Stimulated activated CD8-positive, alpha-beta memory T cell treated with anti-CD3 and anti-CD28 coated beads, Interleukin-15, amount 100 ng/mL, for 24 hours (primary cell): ENCODE results near the gene UBE2Q1.

Experiments
- DNase-seq: peaks from one replicate; pipeline ENCODE4 v3.0.0-alpha.2; 2020; ENCODE audit warnings: low read depth

UBE2Q1 gene

DNA sequence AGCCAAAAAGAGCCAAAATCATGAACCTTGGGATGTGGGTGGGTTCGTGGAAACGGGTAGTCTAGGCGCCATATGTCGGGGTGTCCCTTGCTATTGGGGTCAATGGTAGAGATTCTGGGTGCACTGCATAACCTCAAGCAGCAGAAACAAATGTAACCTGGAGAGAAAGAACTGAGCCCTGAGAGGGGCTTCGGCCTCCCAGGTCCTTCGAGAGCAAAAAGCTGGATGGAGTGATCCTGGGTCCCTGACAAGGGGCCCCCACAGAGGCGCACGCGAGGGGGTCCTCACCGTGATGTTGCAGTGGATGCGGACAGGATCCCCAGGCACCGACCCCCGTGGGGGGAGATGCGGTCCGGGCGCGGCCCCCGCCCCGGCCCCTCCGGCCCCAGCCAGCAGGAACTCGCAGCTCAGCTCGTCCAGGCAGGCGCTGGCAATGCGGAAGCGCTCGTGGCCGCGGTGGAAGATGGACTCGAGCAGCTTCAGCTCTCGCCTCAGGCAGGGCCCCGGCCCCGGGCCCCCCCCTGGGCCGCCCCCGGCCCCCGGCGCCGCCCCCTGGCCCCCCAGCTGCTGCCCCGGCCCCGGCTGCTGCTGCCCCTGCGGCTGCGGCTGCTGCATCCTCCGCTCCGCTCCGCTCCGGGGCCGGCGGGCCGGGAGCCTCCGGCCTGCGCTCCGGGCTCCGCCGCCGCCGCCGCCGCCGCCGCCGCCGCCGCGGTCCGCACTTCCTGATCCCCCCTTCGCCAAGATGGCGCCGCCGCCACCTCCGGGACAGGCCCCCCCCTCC lies at the start of gene UBE2Q1:
Gene UBE2Q1, minus strand, starts transcription at position 724 of the 781 bp plus-strand sequence. Its CDS starts 109 bp downstream, at position 615.
- DNase-seq, result no peak

DNA sequence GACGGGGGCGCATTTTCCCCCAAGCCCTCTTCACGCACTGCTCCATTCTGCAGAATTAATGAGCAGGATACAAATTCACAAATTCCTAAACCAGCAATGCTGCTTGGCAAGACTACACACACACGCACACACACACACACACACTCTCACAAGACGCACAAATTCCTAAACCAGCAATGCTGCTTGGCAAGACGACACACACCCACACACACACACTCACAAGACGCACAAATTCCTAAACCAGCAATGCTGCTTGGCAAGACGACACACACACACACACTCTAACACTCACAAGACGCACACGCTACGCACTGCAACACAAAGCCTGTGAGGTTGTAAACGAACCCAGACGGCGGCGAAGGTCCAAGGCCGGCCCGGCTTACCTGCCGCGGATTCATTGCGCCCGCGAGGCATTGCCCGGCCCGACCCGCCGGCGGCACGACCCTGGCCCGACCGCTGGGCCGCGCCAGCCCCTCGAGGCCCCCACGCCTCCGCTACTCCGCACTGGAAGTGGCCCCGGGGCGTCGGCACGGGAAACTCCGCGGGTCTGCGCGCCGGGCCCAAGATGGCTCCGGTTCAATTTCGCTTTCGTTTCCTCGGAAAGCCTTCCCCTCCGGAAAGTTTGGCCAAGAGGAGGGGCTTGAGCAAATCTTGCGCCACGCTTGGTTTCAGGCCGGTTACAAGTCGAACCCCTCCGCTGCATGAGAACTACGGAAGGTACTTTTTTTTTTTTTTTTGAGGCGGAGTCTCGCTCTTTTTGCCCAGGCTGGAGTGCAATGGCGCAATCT lies 49.3 kb upstream of the UBE2Q1 start, which contains the start of gene ADAR:
Gene ADAR, minus strand, starts transcription at position 578 of the 788 bp plus-strand sequence. Its CDS starts 180 bp downstream, at position 398.
- DNase-seq, result peak; percentile 60

DNA sequence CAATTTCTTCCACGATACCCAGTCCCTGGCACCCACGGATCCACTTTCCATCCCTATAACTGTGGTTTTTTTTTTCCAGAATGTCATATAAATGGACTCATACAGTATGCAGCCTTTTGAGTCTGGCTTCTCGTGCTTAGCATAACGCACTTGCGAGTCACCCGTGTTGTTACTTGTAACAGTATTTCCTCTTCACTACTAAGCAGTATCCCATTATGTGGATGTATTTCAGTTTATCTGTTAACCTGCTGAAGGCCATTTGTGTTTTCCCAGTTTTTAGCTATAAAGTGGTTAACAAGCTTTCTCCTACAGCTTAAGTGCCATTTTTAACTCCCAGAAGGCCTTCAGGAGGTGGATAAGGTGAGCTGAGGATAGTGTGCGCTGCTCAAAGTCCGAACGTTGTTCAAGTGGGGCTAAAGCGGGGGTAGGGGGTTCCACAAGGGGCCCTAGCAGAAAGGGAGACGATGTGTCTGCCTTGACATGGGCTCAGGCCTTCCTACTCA lies 48.7 kb upstream of the UBE2Q1 start:
- DNase-seq, result no peak

DNA sequence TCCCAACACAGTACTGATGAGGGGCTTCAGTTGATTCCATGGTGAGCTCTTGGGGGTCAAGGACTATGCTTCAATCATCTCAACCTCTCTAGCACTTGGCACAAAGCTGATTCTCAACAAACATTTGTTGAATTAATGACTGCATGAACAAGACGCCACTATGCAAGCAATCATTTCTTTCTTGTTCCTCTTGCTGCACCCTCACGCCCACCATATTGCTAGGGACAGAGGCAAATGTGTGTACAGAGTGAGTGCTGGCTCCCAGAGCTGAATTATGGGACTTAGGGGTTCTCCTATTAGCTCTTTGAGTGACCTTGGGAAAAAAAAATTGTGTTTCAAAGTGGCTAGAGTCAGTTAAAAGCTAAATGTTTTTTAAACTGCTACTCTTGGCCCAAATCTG lies 47.1 kb upstream of the UBE2Q1 start:
- no peak for DNase-seq

DNA sequence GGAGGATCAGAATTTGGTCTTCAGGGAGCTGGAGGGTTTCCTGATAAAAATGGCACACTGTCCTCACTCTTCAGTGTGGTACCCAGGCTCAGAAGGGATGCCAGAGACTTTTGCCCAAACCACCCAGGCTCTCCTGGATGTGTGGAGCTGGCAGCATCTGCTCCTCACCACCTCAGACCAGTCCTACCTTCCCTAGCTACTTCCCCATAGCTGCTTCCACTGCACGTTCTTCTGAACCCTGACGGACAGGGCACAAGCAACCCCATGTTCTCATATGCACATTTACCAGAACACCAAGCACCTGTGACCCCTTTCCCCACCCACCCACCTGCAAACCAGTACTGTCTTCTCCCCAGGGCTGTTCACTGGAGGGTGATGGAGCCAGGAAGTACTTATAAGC lies 44.9 kb upstream of the UBE2Q1 start:
- DNase-seq, result no peak

DNA sequence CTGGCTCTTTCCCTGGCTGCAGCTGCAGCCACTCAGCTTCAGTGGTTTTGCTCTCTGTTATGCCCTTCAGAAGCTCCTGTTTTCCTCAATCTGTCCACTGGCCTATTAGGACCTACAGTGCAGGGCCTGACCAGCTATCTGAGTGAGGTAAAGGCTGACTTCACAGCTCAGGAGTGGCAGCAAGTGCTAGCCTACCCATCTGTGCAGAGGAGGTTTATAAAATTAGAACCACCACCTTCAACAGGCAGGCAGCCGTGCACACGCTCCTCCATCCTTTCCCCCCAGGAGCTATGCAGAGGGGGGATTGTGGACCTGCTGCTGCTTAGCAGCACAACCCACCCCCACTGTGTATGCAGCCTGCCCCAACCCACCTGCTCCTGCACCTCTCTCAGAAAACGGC lies 41.2 kb upstream of the UBE2Q1 start:
- DNase-seq, result no peak

DNA sequence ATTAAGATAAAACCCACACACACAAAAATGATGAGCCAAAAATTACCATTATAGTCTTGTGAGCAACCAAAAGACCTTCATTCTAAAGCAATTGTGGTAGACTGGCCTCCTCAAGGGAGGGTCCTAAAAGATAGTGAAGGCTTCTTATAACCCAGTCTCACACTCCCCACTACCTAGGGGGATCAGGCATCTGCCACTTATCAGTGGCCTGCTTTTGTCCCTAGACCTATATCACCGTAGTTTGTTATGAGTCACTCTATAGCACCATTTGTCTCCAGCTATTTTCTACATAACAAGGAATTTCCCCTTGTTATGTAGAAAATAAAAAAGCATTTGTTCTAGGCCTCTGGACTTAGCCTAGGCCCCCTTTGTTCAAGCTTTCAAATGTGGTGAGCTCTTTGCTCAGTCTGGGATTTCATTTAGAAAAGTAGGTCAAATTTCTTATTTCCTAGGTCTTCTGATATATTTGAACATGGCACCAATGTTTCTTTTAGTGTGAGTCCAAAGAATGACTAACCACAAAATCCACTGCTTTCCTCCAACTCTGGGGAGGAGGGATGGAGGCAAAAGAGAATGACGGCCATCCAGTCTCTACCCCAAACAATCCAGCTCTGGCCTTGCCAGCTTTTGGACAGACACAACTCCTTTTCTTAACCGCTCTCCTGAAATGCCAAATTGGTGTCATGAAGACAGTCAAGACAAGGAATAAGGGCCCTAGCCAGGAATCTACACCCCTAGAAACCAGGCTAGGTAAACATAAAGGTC lies 40.6 kb upstream of the UBE2Q1 start:
- DNase-seq, result no peak

DNA sequence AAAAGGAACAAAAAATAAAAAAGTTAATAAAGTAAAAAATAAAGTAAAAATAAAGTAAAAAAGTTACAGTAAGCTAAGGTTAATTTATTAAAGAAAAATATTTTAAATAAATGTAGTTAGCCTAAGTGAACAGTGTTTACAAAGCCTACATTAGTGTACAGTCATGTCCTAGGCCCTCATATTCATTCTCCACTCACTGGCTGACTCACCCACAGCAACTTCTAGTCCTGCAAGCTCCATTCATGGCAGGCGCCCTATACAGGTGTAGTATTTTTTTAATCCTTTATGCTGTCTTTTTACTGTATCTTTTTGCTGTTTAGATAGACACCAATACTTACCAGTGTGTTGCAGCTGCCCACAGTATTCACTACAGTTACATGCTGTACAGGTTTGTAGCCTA lies 37.2 kb upstream of the UBE2Q1 start:
- no peak for DNase-seq

DNA sequence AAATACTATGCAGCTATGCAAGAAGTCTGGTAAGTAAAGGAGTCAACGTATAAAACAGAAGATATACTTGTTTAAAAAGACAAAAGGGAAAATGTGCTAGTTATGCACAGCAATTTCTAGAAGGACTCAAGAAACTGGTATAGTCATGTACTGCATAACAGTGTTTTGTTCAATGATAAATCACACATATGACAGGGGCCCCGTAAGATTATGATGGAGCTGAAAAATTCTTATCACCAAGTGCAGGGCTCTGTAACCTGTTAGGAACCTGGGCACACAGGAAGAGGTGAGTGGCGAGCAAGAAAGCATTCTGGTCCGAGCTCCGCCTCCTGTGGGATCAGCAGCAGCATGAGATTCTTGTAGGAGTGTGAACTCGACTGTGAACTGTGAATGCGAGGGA lies 36.3 kb upstream of the UBE2Q1 start:
- no peak for DNase-seq

DNA sequence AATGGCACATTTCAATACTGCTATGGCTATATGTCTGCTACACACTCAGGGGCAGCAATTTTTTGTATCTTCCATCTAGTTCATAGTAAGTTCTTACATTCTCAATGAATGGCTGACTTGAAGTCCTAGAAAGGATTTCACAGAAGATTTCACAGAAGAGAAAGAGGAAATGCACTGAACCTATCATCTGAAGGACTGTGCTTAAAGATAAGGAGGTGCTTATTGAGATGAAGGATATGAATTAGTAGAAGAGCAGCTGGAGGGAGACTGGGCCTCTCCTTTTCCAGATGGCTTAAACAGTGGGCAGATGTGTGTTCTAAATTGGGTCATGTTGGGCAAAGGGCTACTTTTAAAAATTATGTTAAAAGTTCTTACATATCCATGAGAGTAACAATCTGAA lies 34.9 kb upstream of the UBE2Q1 start:
- DNase-seq, result no peak

DNA sequence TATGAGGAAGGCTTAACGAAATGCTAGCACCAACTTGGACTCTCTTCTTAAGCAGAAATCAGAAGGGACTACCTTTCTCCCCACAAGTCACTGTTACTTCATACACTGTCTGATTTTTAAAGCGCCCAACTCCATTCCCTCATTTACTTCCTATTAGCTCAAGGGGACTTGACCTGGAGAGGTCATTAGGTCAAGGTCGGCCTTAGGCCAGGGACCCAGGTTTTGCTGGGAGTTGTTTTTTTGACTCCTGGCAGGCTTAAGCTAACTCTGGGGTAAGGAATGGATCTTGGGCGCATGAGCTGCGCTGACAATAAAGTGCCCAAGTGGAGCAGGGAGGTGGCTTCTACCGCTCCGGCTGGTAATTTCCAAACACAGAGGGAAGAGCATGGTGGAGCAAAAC lies 32.7 kb upstream of the UBE2Q1 start:
- DNase-seq, result no peak

DNA sequence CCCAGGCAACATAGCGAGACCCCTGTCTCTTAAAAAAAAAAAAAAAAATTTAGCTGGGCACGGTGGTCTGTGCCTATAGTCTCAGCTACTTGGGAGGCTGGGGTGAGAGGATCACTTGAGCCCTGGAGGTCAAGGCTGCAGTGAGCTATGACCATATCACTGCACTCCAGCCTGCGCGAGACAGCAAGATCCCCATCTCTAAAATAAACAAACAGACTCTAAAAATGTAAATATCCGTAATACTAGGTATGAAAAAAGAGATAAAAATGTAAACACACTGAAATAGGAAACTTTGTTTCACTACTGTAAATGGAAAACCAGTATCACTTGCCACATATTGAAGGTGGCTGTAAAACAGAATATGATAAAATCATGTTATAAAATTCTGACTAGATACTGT lies 32.3 kb upstream of the UBE2Q1 start:
- no peak for DNase-seq

DNA sequence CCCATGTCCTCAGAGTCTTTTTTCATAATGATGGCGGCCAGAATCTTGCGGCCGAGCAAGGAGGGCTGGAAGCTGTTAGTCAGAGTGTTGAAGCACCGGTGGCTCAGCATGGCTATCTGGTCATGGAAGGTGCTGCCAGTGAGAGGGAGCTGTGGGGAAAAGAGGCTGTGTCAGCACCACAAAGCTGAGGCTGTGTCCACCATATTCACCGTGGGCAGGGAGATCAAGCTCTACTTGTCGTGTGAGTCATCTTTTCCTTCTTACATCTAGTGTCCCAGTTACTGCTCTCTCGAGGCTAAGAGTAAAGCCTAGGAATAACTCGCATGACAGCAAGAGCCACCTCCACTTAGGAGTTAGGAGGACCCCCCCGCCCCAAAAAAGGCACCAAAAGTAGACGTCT lies 31.3 kb upstream of the UBE2Q1 start:
- no peak for DNase-seq

DNA sequence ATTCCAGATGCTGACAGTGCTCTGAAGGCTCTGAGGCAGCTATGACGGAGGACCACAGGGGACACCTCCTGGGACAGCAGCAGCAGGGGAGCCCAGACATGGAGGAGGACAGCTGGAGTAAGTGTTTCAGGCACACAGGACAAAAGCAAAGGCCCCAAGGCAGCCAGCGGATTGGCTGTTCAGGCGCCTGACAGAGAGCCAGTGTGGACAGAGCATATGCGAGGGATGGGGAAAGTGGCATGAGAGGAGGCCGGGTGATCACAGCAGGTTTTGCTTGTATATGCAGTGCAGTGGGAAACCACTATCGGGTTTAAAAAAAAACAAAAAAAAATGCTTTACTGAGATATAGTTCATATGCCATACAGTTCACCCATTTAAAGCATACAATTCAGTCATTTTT lies 28.2 kb upstream of the UBE2Q1 start:
- no peak for DNase-seq

DNA sequence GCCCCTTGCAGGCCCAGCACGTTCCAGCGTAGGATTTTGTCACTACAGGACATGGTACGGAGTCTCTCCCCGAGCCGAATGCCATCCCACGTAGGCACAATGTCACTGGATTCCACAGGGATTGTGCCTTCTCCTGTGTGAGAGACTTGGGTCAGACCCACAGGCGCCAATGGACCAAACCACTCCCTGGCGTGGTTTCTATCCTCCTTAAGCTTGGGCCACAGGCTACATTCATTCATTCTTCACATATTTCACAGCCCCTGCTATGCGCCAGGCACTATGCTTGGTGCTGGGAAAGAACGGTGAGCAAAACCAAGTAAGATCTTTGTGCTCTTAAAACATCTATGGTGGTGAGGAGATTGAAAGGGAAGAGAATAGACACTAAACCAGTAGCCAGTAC lies 27.8 kb upstream of the UBE2Q1 start:
- no peak for DNase-seq

DNA sequence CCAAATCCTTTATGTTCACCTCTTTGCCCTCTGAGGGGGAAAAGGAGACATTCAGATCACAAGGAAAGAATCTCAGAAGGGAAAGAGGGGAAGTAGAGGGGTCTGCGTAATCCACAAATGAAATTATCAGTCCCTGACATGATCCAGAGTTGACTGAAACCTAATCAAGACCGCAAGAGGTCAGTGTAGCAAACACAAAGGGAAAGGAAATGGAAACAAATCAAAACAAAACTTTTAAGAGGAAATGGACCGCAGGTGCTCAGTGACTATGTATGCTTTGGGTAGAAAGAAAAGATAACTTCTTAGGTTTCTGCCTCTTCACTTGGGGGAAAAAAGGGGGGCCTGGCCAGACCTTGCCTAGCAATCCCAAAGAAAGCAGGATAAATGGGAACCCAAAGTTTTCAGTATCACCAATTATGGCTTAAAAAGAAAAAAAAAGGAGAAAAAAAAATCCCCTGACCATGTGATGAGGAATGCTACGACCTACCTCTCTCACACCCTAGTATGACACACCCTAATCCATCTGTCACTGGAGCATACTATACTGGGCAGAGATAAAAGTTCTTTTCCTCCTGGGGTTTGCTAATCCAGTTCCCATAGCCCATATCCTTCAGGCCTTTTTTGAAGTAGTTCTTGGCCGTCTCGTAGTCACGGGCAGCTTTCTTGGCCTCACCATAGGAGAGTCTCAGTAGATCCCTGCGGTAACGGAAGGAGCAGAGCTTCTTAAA lies 26.0 kb upstream of the UBE2Q1 start:
- no peak for DNase-seq

DNA sequence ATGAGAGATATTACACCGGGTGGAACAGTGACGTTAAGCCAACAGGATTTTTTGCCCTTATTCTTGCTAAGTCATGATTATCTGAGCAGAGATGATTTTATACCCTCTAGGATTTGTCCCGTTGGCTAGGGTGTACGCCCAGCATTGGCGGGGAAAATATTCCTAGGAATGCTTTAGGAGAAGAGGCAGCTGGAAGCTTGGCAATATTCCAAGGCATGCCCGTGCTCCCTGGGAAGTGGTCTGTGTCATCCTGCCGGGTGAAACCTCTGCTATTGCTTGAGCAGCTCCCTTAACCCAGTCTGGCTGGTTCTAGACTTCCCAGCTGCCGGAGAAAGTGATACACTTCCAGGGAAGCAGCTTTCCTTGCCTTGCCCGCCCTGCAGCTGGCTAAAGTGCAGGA lies 25.3 kb upstream of the UBE2Q1 start:
- DNase-seq, result no peak

DNA sequence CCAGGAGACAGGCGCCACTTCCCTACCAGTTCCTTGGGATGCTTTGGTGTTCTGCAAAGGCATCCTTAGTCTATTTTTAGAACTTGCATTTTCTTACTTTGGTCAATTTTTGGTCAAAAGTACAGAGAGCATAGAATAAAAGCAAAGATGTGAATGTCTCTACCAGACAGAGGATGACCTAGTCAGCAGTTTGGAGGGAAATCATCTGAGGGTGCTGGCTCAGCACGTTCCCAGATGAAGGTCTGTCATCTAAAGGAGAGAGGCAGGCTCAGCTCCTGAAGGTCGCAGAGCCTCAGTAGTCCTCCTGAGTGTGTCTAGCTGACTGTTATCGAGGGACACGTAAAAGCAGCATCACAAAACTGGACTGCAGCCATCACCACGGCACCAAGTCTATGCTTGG lies 24.4 kb upstream of the UBE2Q1 start:
- no peak for DNase-seq

DNA sequence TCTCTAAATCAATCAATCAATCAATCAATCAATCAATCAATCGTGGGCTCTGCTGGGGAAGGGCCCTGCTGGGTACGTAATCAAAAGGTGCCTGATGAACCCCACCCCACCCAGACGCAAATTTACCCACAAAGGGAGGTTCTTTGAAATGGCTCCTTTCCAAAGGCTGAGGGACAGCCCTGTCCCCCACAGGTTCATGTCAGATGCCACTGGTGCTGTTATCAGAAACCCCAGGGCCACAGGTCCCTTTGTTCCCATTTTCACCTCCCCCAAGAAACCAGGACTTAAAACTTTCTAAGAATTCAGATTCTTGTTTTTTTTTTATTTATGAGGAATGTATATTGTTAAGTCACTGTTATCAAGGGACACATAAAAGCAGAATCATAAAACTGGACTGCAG lies 23.3 kb upstream of the UBE2Q1 start:
- DNase-seq, result no peak

DNA sequence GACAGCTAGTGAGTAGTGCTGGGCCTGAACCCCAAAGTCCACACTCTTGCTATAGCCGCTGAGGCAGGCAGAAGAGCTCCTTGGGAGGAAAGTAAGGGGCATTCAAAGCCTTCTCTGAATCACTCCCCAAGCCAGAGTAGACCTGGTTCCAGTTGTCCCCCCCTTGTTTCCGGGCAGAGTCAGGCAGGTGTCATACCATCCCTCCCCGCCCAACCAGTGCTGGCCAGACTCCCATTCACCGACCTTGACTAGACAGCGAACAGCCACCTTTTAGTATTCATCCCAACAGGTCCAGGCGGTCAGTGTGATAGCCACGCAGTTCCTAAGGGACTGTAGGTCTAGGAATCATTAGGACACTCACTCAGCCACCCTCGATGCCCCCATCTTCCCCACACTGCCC lies 20.9 kb upstream of the UBE2Q1 start:
- no peak for DNase-seq

DNA sequence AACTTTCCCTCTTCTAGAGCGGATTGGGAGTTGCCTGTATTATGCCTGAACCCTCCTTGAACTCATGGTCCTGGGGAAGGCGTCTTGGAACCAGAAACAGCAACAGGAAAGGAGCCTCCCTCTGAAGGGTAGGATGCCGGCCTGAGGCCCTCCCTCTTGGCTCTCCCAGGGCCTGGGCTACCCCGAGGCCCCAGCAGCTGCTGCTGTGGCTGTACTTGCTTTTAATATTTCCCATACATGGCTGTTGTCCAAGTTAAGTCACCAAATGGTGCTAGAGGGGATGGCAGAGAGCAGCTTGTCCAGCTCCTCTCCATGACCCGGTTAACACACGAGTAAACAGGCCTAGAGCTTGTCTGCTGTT lies 19.6 kb upstream of the UBE2Q1 start:
- DNase-seq, result no peak
